H1 (cell line): Measurements from ENCODE around the gene CNNM1. TPM values are rescaled to one million over a fixed set of nuclear protein-coding genes. Genes with fewer than 3 reads are reported as not detected.

Experiments used
- CTCF ChIA-PET: fragments of 300-600 bp; sonication (Branson Sonifier 250); formaldehyde crosslinking; loops from one replicate; lab custom pipeline; 2021; ENCODE audit not compliant: partially characterized antibody; lab: Charles Lee
- POLR2A ChIA-PET: fragments of 300-600 bp; sonication (Branson Sonifier 250); formaldehyde crosslinking; loops from one replicate; lab custom pipeline; 2021; ENCODE audit warnings: inconsistent platforms; ENCODE audit not compliant: partially characterized antibody; lab: Charles Lee
- DNase-seq, 2 experiments: peaks; one replicate each; pipeline versions ENCODE4 v3.0.0 to v3.0.0-alpha.2; 2010 to 2022; ENCODE audit warnings: low spot score in 2 of 2, low read depth in 1 of 2, mixed read lengths in 1 of 2
- FAIRE-seq: peaks from 2 replicates; lab custom pipeline; 2011; peaks lifted over from hg19 to GRCh38; lab: Jason Lieb, UNC
- H2AFZ ChIP-seq: 2 replicates; pipeline ENCODE4 v1.8.1; 2012; ENCODE audit warnings: low read length, inconsistent platforms
- H2AK5ac ChIP-seq: 2 replicates; pipeline ENCODE4 v1.6.1; 2013; ENCODE audit warnings: low read depth, low read length
- H2BK120ac ChIP-seq: replicated peaks from 2 replicates; pipeline ENCODE3; 2013; ENCODE audit warnings: low read depth, low read length, inconsistent platforms
- H2BK12ac ChIP-seq: 2 replicates; pipeline ENCODE4 v1.6.1; 2013; ENCODE audit warnings: low read depth, low read length
- H2BK15ac ChIP-seq: 2 replicates; pipeline ENCODE4 v1.6.1; 2013; ENCODE audit warnings: low read length
- H2BK20ac ChIP-seq: 2 replicates; pipeline ENCODE4 v1.6.1; 2013; ENCODE audit warnings: low read length
- H2BK5ac ChIP-seq: 2 replicates; pipeline ENCODE4 v1.6.1; 2013; ENCODE audit warnings: low read depth, low read length
- H3K14ac ChIP-seq: 2 replicates; pipeline ENCODE4 v1.6.1; 2013; ENCODE audit warnings: inconsistent platforms; ENCODE audit not compliant: insufficient read length
- H3K18ac ChIP-seq: 2 replicates; pipeline ENCODE4 v1.6.1; 2013; ENCODE audit warnings: low read length; ENCODE audit errors: extremely low read depth
- H3K23ac ChIP-seq: 2 replicates; pipeline ENCODE4 v1.6.1; 2013; ENCODE audit warnings: inconsistent platforms; ENCODE audit not compliant: insufficient read length
- H3K23me2 ChIP-seq: 2 replicates; pipeline ENCODE4 v1.6.1; 2013; ENCODE audit warnings: low read depth, low read length
- H3K27ac ChIP-seq: 2 replicates; pipeline ENCODE4 v1.6.1; 2011; ENCODE audit warnings: low read depth, low read length, inconsistent platforms
- H3K27me3 ChIP-seq, 4 experiments: replicated peaks in 1 of 4; 1 replicate in 1 of 4; 2 replicates in 3 of 4; pipeline versions ENCODE4 v1.6.1 to v1.8.1; 2011 to 2013; ENCODE audit warnings: low read length in 3 of 4, mild to moderate bottlenecking in 3 of 4, inconsistent platforms in 2 of 4, mixed read lengths in 2 of 4, moderate library complexity in 1 of 4; ENCODE audit not compliant: control insufficient read depth in 3 of 4, insufficient read depth in 3 of 4; ENCODE audit errors: extremely low read depth in 1 of 4
- H3K36me3 ChIP-seq, 4 experiments: 2 replicates each; pipeline versions ENCODE4 v1.6.1 to v1.8.1; 2011 to 2013; ENCODE audit warnings: mild to moderate bottlenecking in 4 of 4, low read length in 3 of 4, moderate library complexity in 2 of 4, control low read depth in 1 of 4, inconsistent platforms in 1 of 4; ENCODE audit not compliant: insufficient read depth in 4 of 4, control insufficient read depth in 2 of 4
- H3K4ac ChIP-seq: replicated peaks from 2 replicates; pipeline ENCODE3; 2013; ENCODE audit warnings: low read length, low read depth, mixed read lengths, inconsistent platforms; ENCODE audit not compliant: insufficient read length
- H3K4me1 ChIP-seq, 4 experiments: replicated peaks in 1 of 4; 1 replicate in 1 of 4; 2 replicates in 3 of 4; pipeline versions ENCODE4 v1.6.1 to v1.8.1; 2011 to 2013; ENCODE audit warnings: low read length in 3 of 4, inconsistent platforms in 2 of 4, mixed read lengths in 1 of 4; ENCODE audit not compliant: insufficient read depth in 4 of 4, control insufficient read depth in 3 of 4
- H3K4me2 ChIP-seq, 2 experiments: 2 replicates each; pipeline versions ENCODE4 v1.6.1 to v1.8.1; 2011 to 2013; ENCODE audit warnings: low read depth in 2 of 2, low read length in 2 of 2, control low read depth in 1 of 2, inconsistent platforms in 1 of 2, mild to moderate bottlenecking in 1 of 2; ENCODE audit not compliant: insufficient read depth in 1 of 2
- H3K4me3 ChIP-seq, 4 experiments: fragments of 200-600, 300-600 bp in 1 of 4; sonication (generic), shearing (Covaris generic), sonication (Bioruptor Twin) in 1 of 4; 2 replicates each; pipeline versions ENCODE4 v1.5.1 to v1.8.1; 2011 to 2016; ENCODE audit warnings: low read length in 4 of 4, low read depth in 3 of 4, control low read depth in 2 of 4, inconsistent platforms in 2 of 4, mild to moderate bottlenecking in 2 of 4, mixed read lengths in 1 of 4, moderate library complexity in 1 of 4; ENCODE audit not compliant: insufficient read depth in 2 of 4; ENCODE audit errors: extremely low read depth in 1 of 4
- H3K56ac ChIP-seq: replicated peaks from 2 replicates; pipeline ENCODE3; 2013; ENCODE audit warnings: low read depth, mild to moderate bottlenecking, mixed read lengths, low read length, inconsistent platforms; ENCODE audit not compliant: insufficient read length
- H3K79me1 ChIP-seq: 2 replicates; pipeline ENCODE4 v1.6.1; 2013; ENCODE audit warnings: low read depth, low read length, control low read depth
- H3K79me2 ChIP-seq, 2 experiments: 2 replicates each; pipeline versions ENCODE4 v1.6.1 to v1.8.1; 2012 to 2013; ENCODE audit warnings: low read length in 2 of 2, mild to moderate bottlenecking in 2 of 2, inconsistent platforms in 1 of 2; ENCODE audit not compliant: insufficient read depth in 2 of 2, control insufficient read depth in 1 of 2
- H3K9ac ChIP-seq, 4 experiments: replicated peaks in 1 of 4; 1 replicate in 1 of 4; 2 replicates in 3 of 4; pipeline versions ENCODE4 v1.6.1 to v1.8.1; 2011 to 2013; ENCODE audit warnings: low read depth in 3 of 4, low read length in 3 of 4, control low read depth in 2 of 4, mild to moderate bottlenecking in 2 of 4, moderate library complexity in 2 of 4, inconsistent platforms in 1 of 4; ENCODE audit errors: extremely low read depth in 1 of 4
- H3K9me3 ChIP-seq, 2 experiments: 2 replicates each; pipeline versions ENCODE4 v1.6.1 to v1.8.1; 2012 to 2013; ENCODE audit warnings: mild to moderate bottlenecking in 2 of 2, moderate library complexity in 2 of 2, control low read depth in 1 of 2, inconsistent platforms in 1 of 2, low read depth in 1 of 2, low read length in 1 of 2, mixed read lengths in 1 of 2; ENCODE audit not compliant: insufficient read depth in 2 of 2
- H4K20me1 ChIP-seq, 2 experiments: replicated peaks in 1 of 2; 2 replicates each; pipeline versions ENCODE3 to v1.8.1; 2011 to 2013; ENCODE audit warnings: inconsistent platforms in 2 of 2, low read length in 2 of 2, mild to moderate bottlenecking in 1 of 2; ENCODE audit not compliant: insufficient read depth in 2 of 2, control insufficient read depth in 1 of 2
- H4K5ac ChIP-seq: 2 replicates; pipeline ENCODE4 v1.6.1; 2013; ENCODE audit warnings: low read length, low read depth, mixed read lengths, inconsistent platforms; ENCODE audit not compliant: insufficient read length
- H4K8ac ChIP-seq: 2 replicates; pipeline ENCODE4 v1.8.0; 2013; ENCODE audit warnings: mild to moderate bottlenecking, moderate library complexity, low read length, inconsistent platforms; ENCODE audit not compliant: insufficient read depth; ENCODE audit errors: extremely low read depth
- H4K91ac ChIP-seq: replicated peaks from 2 replicates; pipeline ENCODE3; 2013; ENCODE audit warnings: low read length, mixed read lengths, inconsistent platforms; ENCODE audit not compliant: insufficient read length
- ASH2L ChIP-seq: fragments of 200-600, 300-600 bp; sonication (generic); IDR thresholded peaks from one replicate; pipeline ENCODE4 v1.7.1; 2017; ENCODE audit warnings: low read length
- BCL11A ChIP-seq, 2 experiments: IDR thresholded peaks; one replicate each; pipeline ENCODE4 v1.6.1; 2011; ENCODE audit warnings: low read depth in 2 of 2, low read length in 2 of 2, mild to moderate bottlenecking in 2 of 2
- CHD2 ChIP-seq: IDR thresholded peaks from 2 replicates; pipeline ENCODE4 v1.6.1; 2012; ENCODE audit warnings: low read length, improper control_type of control experiment
- CREB1 ChIP-seq: IDR thresholded peaks from 2 replicates; pipeline ENCODE4 v1.6.1; 2012; ENCODE audit warnings: inconsistent platforms
- HDAC2 ChIP-seq, 2 experiments: fragments of 300-600 bp in 1 of 2; sonication (generic) in 1 of 2; IDR thresholded peaks; 2 replicates each; pipeline ENCODE4 v1.6.1; 2011 to 2012; ENCODE audit warnings: low read depth in 2 of 2, low read length in 2 of 2, mild to moderate bottlenecking in 2 of 2, moderate library complexity in 2 of 2, borderline replicate concordance in 1 of 2, inconsistent platforms in 1 of 2
- JUND ChIP-seq: IDR thresholded peaks from 2 replicates; pipeline ENCODE4 v1.6.1; 2011; ENCODE audit warnings: mild to moderate bottlenecking, improper control_type of control experiment, low read length
- RAD21 ChIP-seq, 2 experiments: IDR thresholded peaks in 1 of 2; conservative IDR thresholded peaks in 1 of 2; 2 replicates each; pipeline ENCODE4 v1.6.1; 2011; ENCODE audit warnings: low read depth in 2 of 2, low read length in 2 of 2, improper control_type of control experiment in 1 of 2, inconsistent platforms in 1 of 2, mild to moderate bottlenecking in 1 of 2, moderate library complexity in 1 of 2
- SP2 ChIP-seq: IDR thresholded peaks from 2 replicates; pipeline ENCODE4 v1.6.1; 2012; ENCODE audit warnings: mild to moderate bottlenecking, low read length, inconsistent platforms
- SUZ12 ChIP-seq: fragments of 200-600 bp; sonication (generic); IDR thresholded peaks from 2 replicates; pipeline ENCODE4 v1.6.1; 2012; ENCODE audit warnings: mild to moderate bottlenecking, inconsistent platforms, low read length, moderate library complexity, mixed read lengths
- WGBS, 2 experiments: shearing (Covaris generic) in 1 of 2; methylation state at CpG; one replicate each; pipeline versions ENCODE4 v1.1.6 to v1.1.7; 2013 to 2015; ENCODE audit warnings: low lambda C conversion rate in 2 of 2, mixed read lengths in 2 of 2, inconsistent platforms in 1 of 2, low coverage in 1 of 2, missing lambda C conversion rate in 1 of 2; ENCODE audit not compliant: insufficient replicate concordance in 2 of 2, insufficient coverage in 1 of 2, insufficient read length in 1 of 2; ENCODE audit errors: extremely low coverage in 1 of 2, missing lambda C conversion rate in 1 of 2; 5-methylcytosine and 5-hydroxymethylcytosine counted together
- polyA plus RNA-seq, 7 experiments: library from polyadenylated mRNA; depleted of rRNA in 3 of 7; stranded (reverse) in 5 of 7; unstranded in 2 of 7; fragments of >200 nt in 5 of 7; fragments of 200-250 nt in 2 of 7; gene quantifications; 1 replicate in 5 of 7; 2 replicates in 1 of 7; 4 replicates in 1 of 7; pipeline versions ENCODE4 v1.2.1 to v1.2.3, GENCODE V29; 2011 to 2013; ENCODE audit warnings: missing spikeins in 2 of 7, mixed read lengths in 2 of 7
- total RNA-seq: library from RNA; stranded (reverse); fragmentation: NEBNext Ultra II Directional; extraction: Animal tissue kit (Norgen Biotek cat#: 25700); gene quantifications from 2 replicates; pipeline ENCODE4 v1.2.1, GENCODE V29; 2021
- TF ChIP-seq, protein P1 (sequence below): IDR thresholded peaks from 2 replicates; pipeline ENCODE4 v1.6.1; 2012; ENCODE audit warnings: inconsistent platforms
- TF ChIP-seq, protein P2 (sequence below): IDR thresholded peaks from 2 replicates; pipeline ENCODE4 v1.6.1; 2012; ENCODE audit warnings: inconsistent platforms

Gene CNNM1
- total and polyA plus RNA-seq, 2 of the 8 experiments (the other 6 are each of a cell fraction or from before 2014, with no cell fraction given) = 0.74 to 0.92 TPM

DNA sequence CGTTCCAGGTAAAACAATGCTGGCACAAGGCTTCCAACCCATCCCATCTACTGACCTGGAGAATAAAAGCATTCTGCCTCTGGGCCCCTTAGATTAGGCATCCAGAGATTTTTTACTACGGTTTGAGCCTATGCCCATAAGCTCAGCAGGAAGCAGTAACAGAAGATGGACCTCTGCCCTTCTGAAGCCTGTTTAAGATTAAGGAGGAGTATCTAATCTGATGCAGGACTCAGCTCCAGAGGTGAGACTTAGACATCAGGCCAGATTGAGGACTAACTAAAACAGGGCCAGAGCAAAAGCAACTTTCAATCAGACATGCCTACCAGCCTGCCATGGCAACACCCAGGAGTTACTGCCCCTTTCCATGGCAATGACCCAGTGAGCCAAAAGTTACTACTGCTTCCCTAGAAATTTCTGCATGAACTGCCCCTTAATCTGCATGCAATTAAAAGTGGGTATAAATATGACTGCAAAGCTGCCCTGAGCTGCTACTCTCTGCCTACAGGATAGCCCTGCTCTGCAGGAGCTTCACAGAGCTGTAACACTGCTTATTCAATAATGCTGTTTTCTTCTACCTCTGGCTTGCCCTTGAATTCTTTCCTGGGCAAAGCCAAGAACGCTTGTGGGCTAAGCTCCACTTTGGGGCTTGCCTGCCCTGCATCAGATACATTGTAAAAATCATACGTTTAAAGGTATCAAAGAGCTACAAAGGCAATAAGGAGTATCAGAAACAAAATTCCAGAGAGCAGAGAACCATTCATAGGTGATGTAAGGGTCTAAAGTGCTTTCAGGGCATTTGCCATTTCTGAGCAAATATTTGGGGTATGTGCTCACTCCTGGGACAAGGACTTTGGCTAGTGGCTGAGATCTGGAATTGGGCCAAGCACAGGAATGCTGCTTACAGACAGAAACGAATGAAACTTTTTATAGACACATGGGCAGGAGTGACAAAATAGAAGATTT is 25.0 kb upstream of the CNNM1 start:
- Histone ChIP-seq H3K9me3 (peaks cover 0 to 3% of the 10 kb centered on the region in 2 experiments; a peak in 1 of 4 replicates), H4K8ac (no peak overlapping the region), H2BK120ac (no peak overlapping the region), H2BK12ac (no peak overlapping the region), H3K9ac (no peak overlapping the region), H2AFZ (no peak overlapping the region), H3K18ac (no peak overlapping the region), H3K23ac (no peak overlapping the region), H2BK15ac (no peak overlapping the region), H4K91ac (no peak overlapping the region), H3K4ac (no peak overlapping the region), H3K4me1 (no peaks in the 10 kb centered on the region), H4K20me1 (no peaks in the 10 kb centered on the region), H3K27me3 (no peaks in the 10 kb centered on the region), H3K36me3 (no peaks in the 10 kb centered on the region), H3K79me2 (no peaks in the 10 kb centered on the region), H2AK5ac (no peak overlapping the region), H3K14ac (no peak overlapping the region), H3K4me3 (no peak overlapping the region), H4K5ac (no peak overlapping the region), H3K4me2 (no peak overlapping the region), H3K79me1 (no peaks in the 10 kb centered on the region), H2BK5ac (no peak overlapping the region), H3K56ac (no peak overlapping the region), H3K23me2 (no peaks in the 10 kb centered on the region), H3K27ac (no peak overlapping the region), H2BK20ac (no peak overlapping the region)
- no peak for FAIRE-seq
- POLR2A ChIA-PET = no interaction called here
- 47% methylated on average over 5 of the region's 5 CpGs; no CpG with 5 or more reads in 1 of the 2 experiments for WGBS, 2 experiments
- no peak for DNase-seq
- CTCF ChIA-PET = interaction anchor here (0.6 to 1.5 kb wide), 3 partner anchors 8 to 57 kb away, joined by 3 read pairs; no protein-coding TSS in a partner anchor
- no peak for TF ChIP-seq RAD21 (IDR thresholded peaks at IDR 0.05 in 1 of 2, conservative IDR thresholded peaks at IDR 0.05 in 1 of 2; ENCODE audit: low read depth in 2 of 2, low read length in 2 of 2)
- no peak for TF ChIP-seq BCL11A (IDR thresholded peaks at IDR 0.05; ENCODE audit: low read depth in 2 of 2, low read length in 2 of 2)
- no peak for TF ChIP-seq ASH2L
- no peak for TF ChIP-seq HDAC2 (IDR thresholded peaks at IDR 0.05; ENCODE audit: borderline replicate concordance in 1 of 2, low read depth in 2 of 2, low read length in 2 of 2)
- TF ChIP-seq CHD2 = no peak
- TF ChIP-seq, protein P1, sequence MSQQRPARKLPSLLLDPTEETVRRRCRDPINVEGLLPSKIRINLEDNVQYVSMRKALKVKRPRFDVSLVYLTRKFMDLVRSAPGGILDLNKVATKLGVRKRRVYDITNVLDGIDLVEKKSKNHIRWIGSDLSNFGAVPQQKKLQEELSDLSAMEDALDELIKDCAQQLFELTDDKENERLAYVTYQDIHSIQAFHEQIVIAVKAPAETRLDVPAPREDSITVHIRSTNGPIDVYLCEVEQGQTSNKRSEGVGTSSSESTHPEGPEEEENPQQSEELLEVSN = no peak
- no peak for TF ChIP-seq CREB1
- no peak for TF ChIP-seq SUZ12
- no peak for TF ChIP-seq SP2
- TF ChIP-seq, protein P2, sequence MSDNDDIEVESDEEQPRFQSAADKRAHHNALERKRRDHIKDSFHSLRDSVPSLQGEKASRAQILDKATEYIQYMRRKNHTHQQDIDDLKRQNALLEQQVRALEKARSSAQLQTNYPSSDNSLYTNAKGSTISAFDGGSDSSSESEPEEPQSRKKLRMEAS = no peak
- TF ChIP-seq JUND = no peak
